NB4 (cell line): Measurements from ENCODE around the gene GNG13.
A peak's percentile ranks its signal among the peaks of the same experiment; 100 is the strongest.

Source experiments
- DNase-seq: peaks from one replicate; pipeline ENCODE4 v3.0.0; 2010; ENCODE audit warnings: low read depth
- H3K4me3 ChIP-seq: one replicate; pipeline ENCODE4 v1.5.1; 2011; ENCODE audit warnings: mild to moderate bottlenecking, low read depth, low read length, moderate library complexity
- CTCF ChIP-seq: IDR thresholded peaks from one replicate; pipeline ENCODE4 v1.5.1; 2012; ENCODE audit warnings: low read depth, low read length
- MAX ChIP-seq: IDR thresholded peaks from 2 replicates; pipeline ENCODE4 v1.6.1; 2011; ENCODE audit warnings: low read depth, low read length
- MYC ChIP-seq: IDR thresholded peaks from 2 replicates; pipeline ENCODE4 v1.6.1; 2011; ENCODE audit warnings: low read depth, low read length
- POLR2A ChIP-seq: IDR thresholded peaks from 2 replicates; pipeline ENCODE4 v1.6.1; 2011; ENCODE audit warnings: mild to moderate bottlenecking; ENCODE audit not compliant: insufficient read length; ENCODE audit errors: extremely low read depth

The GNG13 gene

DNA sequence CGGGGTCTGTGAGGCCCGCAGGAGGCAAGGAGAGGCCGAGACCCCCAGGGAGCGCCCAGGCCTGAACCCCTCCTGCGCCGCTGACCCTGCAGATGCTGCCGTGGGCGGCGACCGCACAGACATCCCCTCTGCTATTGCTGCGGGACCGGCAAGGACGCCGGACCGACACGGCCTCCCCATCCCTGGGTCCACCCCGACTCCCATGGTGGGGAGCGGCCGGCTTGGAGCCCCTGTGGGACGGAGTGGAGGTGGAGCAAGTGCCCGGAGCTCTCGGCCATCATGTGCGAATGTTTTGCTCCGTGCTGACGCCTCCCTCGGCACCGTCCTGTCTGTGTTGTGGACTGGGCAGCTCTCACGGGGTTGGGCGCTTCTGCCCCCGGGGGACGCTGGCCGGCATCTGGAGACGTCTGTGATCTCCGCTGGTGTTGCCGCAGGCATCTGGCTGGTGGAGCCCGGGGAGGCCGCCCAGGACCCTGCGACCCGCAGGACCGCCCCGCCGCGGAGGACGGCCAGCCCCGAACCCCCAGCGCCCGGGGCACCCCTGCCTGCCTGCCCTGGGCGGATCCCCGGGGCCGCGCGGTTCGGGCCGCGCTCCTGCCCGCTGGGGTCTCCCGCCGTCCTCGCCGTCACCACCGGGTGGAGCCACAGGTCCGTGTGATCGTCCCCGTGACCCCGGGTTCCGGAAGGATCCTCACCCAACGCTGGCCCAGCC is 12.8 kb upstream of the GNG13 start:
- no peak for TF ChIP-seq POLR2A
- TF ChIP-seq CTCF, result peak; percentile 13
- TF ChIP-seq MYC, result no peak
- TF ChIP-seq MAX, result no peak
- DNase-seq, result no peak
- H3K4me3 ChIP-seq, result no peak overlapping the region

DNA sequence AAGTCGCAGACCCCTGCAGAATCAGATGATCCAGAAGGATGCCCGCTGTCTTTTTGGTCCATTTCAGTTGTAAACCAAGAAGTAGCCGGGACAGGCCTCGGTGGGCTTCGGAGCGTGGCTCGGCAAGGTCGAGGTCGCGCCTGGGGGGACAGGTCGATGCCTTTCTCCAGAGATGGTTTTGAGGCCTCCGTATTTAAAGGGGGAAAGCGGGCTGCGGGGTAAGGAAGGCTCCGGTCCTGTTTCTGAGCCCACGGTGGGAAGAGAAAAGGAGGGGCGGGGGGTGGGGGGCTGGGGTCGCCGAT is 7.5 kb upstream of the GNG13 start:
- no peak for DNase-seq
- TF ChIP-seq CTCF, result no peak
- no peak for TF ChIP-seq POLR2A
- TF ChIP-seq MAX, result no peak
- TF ChIP-seq MYC, result no peak
- H3K4me3 ChIP-seq, result peak overlapping the region; percentile 65

DNA sequence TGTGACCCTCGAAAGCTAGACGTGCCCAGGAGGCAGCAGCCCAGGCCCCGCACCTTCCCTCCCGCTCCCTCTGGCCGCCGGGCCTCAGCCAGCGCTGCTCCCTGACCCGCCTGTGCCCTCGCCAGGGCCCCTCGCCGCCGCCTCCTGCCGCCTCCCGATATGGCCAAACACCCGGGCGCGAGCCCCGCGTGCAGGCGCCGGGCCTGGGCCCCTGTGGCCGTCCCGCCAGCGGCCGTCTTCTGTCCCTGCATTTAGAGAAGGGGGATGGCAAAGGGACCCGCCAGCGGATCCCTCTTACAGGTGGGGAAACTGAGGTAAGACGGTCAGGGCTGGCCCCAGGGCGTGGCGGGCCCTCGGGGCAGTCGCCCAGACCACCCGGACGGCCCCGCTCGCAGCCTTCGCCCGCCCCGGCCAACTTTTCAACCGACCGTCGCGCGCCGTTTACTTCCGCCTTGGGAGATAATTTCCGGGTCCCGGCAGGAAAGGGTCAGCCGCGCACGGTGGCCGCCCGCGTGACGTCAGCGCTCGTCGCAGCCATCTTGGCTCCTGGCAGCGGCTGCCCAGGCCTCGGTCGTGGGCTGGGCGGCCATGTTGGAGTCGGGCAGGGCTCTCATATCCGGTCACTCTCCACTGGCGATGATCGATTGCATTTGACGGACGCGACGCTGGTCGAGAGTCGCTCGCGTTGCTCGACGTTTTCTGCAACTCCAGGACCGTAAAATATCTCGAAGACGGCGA is 7.0 kb upstream of the GNG13 start:
- DNase-seq, result peak; percentile 92
- TF ChIP-seq MYC (no peak; the same call in 1 of the 2 replicates), POLR2A (peak; percentile 72), MAX (peak; percentile 76), CTCF (no peak)
- peak overlapping the region; percentile 77 for H3K4me3 ChIP-seq

- TF ChIP-seq MYC, result no peak
- no peak for TF ChIP-seq CTCF
- no peak for TF ChIP-seq POLR2A
- no peak for TF ChIP-seq MAX
- H3K4me3 ChIP-seq, result no peak overlapping the region
- no peak for DNase-seq
Observed at GRCh38 chr16:805474-805873, 4.9 kb upstream of the GNG13 start.

- DNase-seq, result no peak
- H3K4me3 ChIP-seq, result no peak overlapping the region
- no peak for TF ChIP-seq MYC
- no peak for TF ChIP-seq CTCF
- TF ChIP-seq MAX, result no peak
- no peak for TF ChIP-seq POLR2A
Observed at GRCh38 chr16:804193-805048, 3.9 kb upstream of the GNG13 start.
